Measurements from ENCODE around the gene MCCD1.

DNA sequence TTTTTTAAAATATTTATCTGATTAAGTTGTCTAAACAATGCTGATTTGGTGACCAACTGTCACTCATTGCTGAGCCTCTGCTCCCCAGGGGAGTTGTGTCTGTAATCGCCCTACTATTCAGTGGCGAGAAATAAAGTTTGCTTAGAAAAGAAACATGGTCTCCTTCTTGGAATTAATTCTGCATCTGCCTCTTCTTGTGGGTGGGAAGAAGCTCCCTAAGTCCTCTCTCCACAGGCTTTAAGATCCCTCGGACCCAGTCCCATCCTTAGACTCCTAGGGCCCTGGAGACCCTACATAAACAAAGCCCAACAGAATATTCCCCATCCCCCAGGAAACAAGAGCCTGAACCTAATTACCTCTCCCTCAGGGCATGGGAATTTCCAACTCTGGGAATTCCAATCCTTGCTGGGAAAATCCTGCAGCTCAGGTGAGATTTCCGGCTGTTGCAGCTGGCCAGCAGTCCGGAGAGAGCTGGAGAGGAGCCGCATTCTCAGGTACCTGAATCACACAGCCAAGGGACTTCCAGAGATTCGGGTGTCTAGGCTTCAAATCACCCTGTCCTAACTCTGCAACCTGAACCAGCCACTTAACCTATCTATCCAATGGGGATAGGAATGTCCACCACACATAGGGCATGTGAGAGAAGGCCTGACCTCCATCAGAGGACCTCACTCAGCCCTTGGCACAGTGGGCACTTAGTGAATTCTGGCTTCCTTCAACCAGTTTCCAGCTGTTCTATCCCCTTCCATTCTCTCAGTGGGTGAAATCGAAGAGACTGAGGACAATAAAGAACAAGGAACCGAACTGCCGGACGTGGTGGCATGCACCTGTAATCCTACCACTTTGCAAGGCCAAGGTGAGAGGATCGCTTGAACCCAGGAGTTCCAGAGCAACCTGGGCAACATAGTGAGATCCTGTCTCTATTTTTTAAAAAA is 49.7 kb downstream of the MCCD1 start:
- TF ChIP-seq CTCF (IDR thresholded peaks at IDR 0.05) (no peak), EP300 (IDR thresholded peaks at IDR 0.05) (no peak), ZFP36 (IDR thresholded peaks at IDR 0.05; ENCODE audit: borderline replicate concordance, partially characterized antibody) (no peak), POLR2A (IDR thresholded peaks at IDR 0.05; ENCODE audit: low read length) (no peak), CEBPB (IDR thresholded peaks at IDR 0.05) (no peak)

Measured in A549 (cell line).